ENCODE measurements around the gene CST7.

DNA sequence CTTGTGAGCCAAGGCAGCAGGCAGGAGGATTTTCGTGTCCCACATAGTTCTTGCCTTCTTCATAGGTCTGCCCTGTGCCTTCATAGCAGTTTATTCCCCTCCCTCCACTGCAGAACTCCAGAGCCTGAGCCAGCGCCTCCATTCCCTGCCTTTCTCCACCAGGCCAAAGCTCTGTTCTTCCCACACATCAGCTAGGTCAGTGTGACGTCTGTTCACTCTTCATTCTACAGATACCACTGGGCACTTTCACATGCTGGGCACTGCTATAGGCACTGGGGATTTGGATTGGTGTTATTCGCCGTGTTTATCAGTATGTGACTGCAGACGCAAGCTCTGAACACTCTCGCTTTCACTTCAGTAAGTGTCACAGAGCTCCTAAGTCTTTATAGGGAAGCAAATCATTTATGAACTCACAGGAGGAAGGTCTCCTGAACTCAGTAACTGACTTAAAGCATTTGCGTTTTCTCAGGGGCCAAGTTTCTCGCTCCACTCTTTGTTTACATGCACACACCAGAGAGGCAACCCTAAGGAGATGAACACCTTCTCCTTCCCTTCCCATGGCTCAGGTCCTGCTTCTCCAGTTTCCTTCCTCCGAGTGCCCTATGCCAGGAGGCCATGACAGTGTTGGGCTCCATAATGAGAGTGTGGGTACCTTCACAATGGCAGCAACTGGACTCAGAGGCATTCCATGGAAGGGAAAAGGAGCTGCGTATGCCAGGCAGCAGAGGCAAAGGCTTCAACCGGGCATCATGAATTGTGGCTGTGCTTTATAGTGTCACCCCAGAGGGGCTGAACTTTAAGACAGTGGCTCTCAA lies 49.8 kb downstream of the CST7 start:
- TF ChIP-seq CREM (IDR thresholded peaks at IDR 0.05) (no peak), CREM (CRISPR knock-in tag; IDR thresholded peaks at IDR 0.05) (no peak), SIX4 (CRISPR knock-in tag; IDR thresholded peaks at IDR 0.05) (no peak), TCF7L2 (IDR thresholded peaks at IDR 0.05; ENCODE audit: low read depth, low read length) (no peak)
- TF ChIP-seq, protein P1, sequence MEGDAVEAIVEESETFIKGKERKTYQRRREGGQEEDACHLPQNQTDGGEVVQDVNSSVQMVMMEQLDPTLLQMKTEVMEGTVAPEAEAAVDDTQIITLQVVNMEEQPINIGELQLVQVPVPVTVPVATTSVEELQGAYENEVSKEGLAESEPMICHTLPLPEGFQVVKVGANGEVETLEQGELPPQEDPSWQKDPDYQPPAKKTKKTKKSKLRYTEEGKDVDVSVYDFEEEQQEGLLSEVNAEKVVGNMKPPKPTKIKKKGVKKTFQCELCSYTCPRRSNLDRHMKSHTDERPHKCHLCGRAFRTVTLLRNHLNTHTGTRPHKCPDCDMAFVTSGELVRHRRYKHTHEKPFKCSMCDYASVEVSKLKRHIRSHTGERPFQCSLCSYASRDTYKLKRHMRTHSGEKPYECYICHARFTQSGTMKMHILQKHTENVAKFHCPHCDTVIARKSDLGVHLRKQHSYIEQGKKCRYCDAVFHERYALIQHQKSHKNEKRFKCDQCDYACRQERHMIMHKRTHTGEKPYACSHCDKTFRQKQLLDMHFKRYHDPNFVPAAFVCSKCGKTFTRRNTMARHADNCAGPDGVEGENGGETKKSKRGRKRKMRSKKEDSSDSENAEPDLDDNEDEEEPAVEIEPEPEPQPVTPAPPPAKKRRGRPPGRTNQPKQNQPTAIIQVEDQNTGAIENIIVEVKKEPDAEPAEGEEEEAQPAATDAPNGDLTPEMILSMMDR (CRISPR knock-in tag; IDR thresholded peaks at IDR 0.05), result no peak

Data from HepG2 (cell line).